CD4-positive, alpha-beta T cell treated with Interleukin-15 for 1 hour (primary cell): ENCODE results near the gene NTMT2.

ENCODE experiments used
- DNase-seq: peaks from one replicate; pipeline ENCODE4 v3.0.0-alpha.2; 2020

The NTMT2 gene

GRCh38 chr1:170213596-170213995 is 67.8 kb downstream of the NTMT2 start:
- DNase-seq = no peak

- no peak for DNase-seq
Observed at GRCh38 chr1:170214117-170215032, 68.6 kb downstream of the NTMT2 start.

GRCh38 chr1:170215072-170215885 is 69.5 kb downstream of the NTMT2 start:
- DNase-seq = no peak

GRCh38 chr1:170217517-170218256 is 71.9 kb downstream of the NTMT2 start:
- DNase-seq = no peak

- no peak for DNase-seq
Observed at GRCh38 chr1:170218257-170218650, 72.5 kb downstream of the NTMT2 start.
